ENCODE results near the gene CRIP2. TPM values are rescaled to one million over a fixed set of nuclear protein-coding genes. Genes with fewer than 3 reads are reported as not detected.

The CRIP2 gene
- polyA plus RNA-seq, 1 donor (not counting 4 experiments of a cell fraction or from before 2014, with no cell fraction given), result 4.8 TPM

GRCh38 chr14:105436891-105437722, 37.5 kb upstream of the CRIP2 start:
- DNase-seq (ENCODE audit: low read depth, low spot score), result peak; percentile 25
- no peak overlapping the region for H3K9ac ChIP-seq (ENCODE audit: control insufficient read depth, extremely low read depth, insufficient read depth, low read length)
- no peaks in the 10 kb centered on the region for H3K4me1 ChIP-seq (ENCODE audit: control insufficient read depth, extremely low read depth, insufficient read depth, low read length)
- no peak overlapping the region for H2AFZ ChIP-seq (ENCODE audit: control insufficient read depth, low read length)
- dilution Hi-C loops (cut with MboI; ENCODE audit: extremely low pct_ligation_motif_present, low sequenced_read_pairs), result no loop called here
- H3K9me3 ChIP-seq (ENCODE audit: control insufficient read depth, low read depth, low read length), result no peaks in the 10 kb centered on the region
- no peaks in the 10 kb centered on the region for H3K9me1 ChIP-seq (ENCODE audit: control insufficient read depth, extremely low read depth, insufficient read depth, low read length)
- no peak for FAIRE-seq
- H3K36me3 ChIP-seq (ENCODE audit: control insufficient read depth in 2 of 2, extremely low read depth in 1 of 2, insufficient read depth in 2 of 2, low read length in 2 of 2), result peaks cover 10 to 18% of the 10 kb centered on the region in 2 experiments
- H3K27ac ChIP-seq (ENCODE audit: control insufficient read depth, insufficient read depth, low read length), result no peak overlapping the region
- peaks cover 77% of the 10 kb centered on the region for H3K79me2 ChIP-seq (ENCODE audit: control insufficient read depth, insufficient read depth, low read length)
- no peak overlapping the region for H3K4me2 ChIP-seq (ENCODE audit: control insufficient read depth, extremely low read depth, insufficient read depth, low read depth, low read length)
- peaks cover 38% of the 10 kb centered on the region for H4K20me1 ChIP-seq (ENCODE audit: control insufficient read depth, extremely low read depth, insufficient read depth, low read length)
- no peak overlapping the region for H3K4me3 ChIP-seq (ENCODE audit: control insufficient read depth in 2 of 3, extremely low read depth in 1 of 3, insufficient read depth in 2 of 3, low read depth in 1 of 3, low read length in 3 of 3)
- TF ChIP-seq EZH2 (IDR thresholded peaks at IDR 0.05; ENCODE audit: low read length), result no peak
- no peak for TF ChIP-seq CTCF (optimal IDR thresholded peaks at IDR 0.05 in 1 of 3, IDR thresholded peaks at IDR 0.05 in 1 of 3, conservative IDR thresholded peaks at IDR 0.05 in 1 of 3; ENCODE audit: extremely low read depth in 1 of 3, insufficient read depth in 2 of 3, low read length in 3 of 3)
- H3K27me3 ChIP-seq (ENCODE audit: control insufficient read depth, extremely low read depth, insufficient read depth, low read length), result no peaks in the 10 kb centered on the region

GRCh38 chr14:105437723-105438500, 36.7 kb upstream of the CRIP2 start:
- H3K27me3 ChIP-seq (ENCODE audit: control insufficient read depth, extremely low read depth, insufficient read depth, low read length), result no peaks in the 10 kb centered on the region
- no peak overlapping the region for H2AFZ ChIP-seq (ENCODE audit: control insufficient read depth, low read length)
- H3K4me2 ChIP-seq (ENCODE audit: control insufficient read depth, extremely low read depth, insufficient read depth, low read depth, low read length), result no peak overlapping the region
- H3K9ac ChIP-seq (ENCODE audit: control insufficient read depth, extremely low read depth, insufficient read depth, low read length), result no peak overlapping the region
- no peak overlapping the region for H3K27ac ChIP-seq (ENCODE audit: control insufficient read depth, insufficient read depth, low read length)
- no peak for DNase-seq (ENCODE audit: low read depth, low spot score)
- H3K9me3 ChIP-seq (ENCODE audit: control insufficient read depth, low read depth, low read length), result no peaks in the 10 kb centered on the region
- H3K4me3 ChIP-seq (ENCODE audit: control insufficient read depth in 2 of 3, extremely low read depth in 1 of 3, insufficient read depth in 2 of 3, low read depth in 1 of 3, low read length in 3 of 3), result no peak overlapping the region
- H3K36me3 ChIP-seq (ENCODE audit: control insufficient read depth in 2 of 2, extremely low read depth in 1 of 2, insufficient read depth in 2 of 2, low read length in 2 of 2), result peaks cover 5 to 22% of the 10 kb centered on the region in 2 experiments
- no peak for FAIRE-seq
- TF ChIP-seq EZH2 (IDR thresholded peaks at IDR 0.05; ENCODE audit: low read length) (no peak), CTCF (optimal IDR thresholded peaks at IDR 0.05 in 1 of 3, IDR thresholded peaks at IDR 0.05 in 1 of 3, conservative IDR thresholded peaks at IDR 0.05 in 1 of 3; ENCODE audit: extremely low read depth in 1 of 3, insufficient read depth in 2 of 3, low read length in 3 of 3) (no peak)
- dilution Hi-C loops (cut with MboI; ENCODE audit: extremely low pct_ligation_motif_present, low sequenced_read_pairs), result no loop called here
- H3K9me1 ChIP-seq (ENCODE audit: control insufficient read depth, extremely low read depth, insufficient read depth, low read length), result no peaks in the 10 kb centered on the region
- peaks cover 33% of the 10 kb centered on the region for H4K20me1 ChIP-seq (ENCODE audit: control insufficient read depth, extremely low read depth, insufficient read depth, low read length)
- peaks cover 71% of the 10 kb centered on the region for H3K79me2 ChIP-seq (ENCODE audit: control insufficient read depth, insufficient read depth, low read length)
- H3K4me1 ChIP-seq (ENCODE audit: control insufficient read depth, extremely low read depth, insufficient read depth, low read length), result no peaks in the 10 kb centered on the region

All from keratinocyte (primary cell).